Testis (tissue), 2 donors: ENCODE measurements around the gene CLCN1.

Experiments
- POLR2A ChIP-seq: fragments of 450-650 bp; IDR thresholded peaks from one replicate; pipeline ENCODE4 v1.6.1; 2017; ENCODE audit warnings: antibody characterized with exemption, mild to moderate bottlenecking, moderate library complexity
- TF ChIP-seq, protein P1 (sequence below), 3 experiments: fragments of 450-650 bp in 2 of 3; fragments of 200-600 bp in 1 of 3; sonication (generic) in 1 of 3; IDR thresholded peaks; one replicate each; pipeline ENCODE4 v1.5.1; 2016 to 2019; ENCODE audit warnings: antibody characterized with exemption in 3 of 3, mild to moderate bottlenecking in 2 of 3, moderate library complexity in 1 of 3

DNA sequence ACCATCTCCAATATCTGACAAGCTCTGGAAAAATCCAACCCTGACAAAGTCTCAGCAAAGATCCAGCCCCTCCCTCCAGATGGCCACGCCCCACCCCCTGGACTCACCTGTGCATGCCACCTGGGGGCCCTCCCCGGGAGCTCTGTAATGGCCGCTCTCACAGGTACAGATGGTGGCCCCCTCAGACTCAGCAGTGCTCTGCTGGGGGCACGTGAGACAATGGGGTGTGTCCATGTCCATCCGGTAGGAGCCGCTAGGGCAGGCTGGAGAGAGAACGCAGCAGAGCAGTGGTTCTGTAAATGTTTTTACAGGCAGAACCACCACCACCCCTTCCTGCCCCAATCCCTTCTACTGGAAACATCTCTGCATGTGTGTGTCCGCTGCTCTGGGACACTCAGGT is 83.2 kb downstream of the CLCN1 start:
- no peak for TF ChIP-seq POLR2A
- TF ChIP-seq, protein P1, sequence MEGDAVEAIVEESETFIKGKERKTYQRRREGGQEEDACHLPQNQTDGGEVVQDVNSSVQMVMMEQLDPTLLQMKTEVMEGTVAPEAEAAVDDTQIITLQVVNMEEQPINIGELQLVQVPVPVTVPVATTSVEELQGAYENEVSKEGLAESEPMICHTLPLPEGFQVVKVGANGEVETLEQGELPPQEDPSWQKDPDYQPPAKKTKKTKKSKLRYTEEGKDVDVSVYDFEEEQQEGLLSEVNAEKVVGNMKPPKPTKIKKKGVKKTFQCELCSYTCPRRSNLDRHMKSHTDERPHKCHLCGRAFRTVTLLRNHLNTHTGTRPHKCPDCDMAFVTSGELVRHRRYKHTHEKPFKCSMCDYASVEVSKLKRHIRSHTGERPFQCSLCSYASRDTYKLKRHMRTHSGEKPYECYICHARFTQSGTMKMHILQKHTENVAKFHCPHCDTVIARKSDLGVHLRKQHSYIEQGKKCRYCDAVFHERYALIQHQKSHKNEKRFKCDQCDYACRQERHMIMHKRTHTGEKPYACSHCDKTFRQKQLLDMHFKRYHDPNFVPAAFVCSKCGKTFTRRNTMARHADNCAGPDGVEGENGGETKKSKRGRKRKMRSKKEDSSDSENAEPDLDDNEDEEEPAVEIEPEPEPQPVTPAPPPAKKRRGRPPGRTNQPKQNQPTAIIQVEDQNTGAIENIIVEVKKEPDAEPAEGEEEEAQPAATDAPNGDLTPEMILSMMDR (IDR thresholded peaks at IDR 0.05): no peak
